Ureter (tissue), 1 donor: ENCODE results near the gene SAP25. TPM values are rescaled to one million over a fixed set of nuclear protein-coding genes. Genes with fewer than 3 reads are reported as not detected.
"Not testable (repeated sequence)": the region's sequence is repeated elsewhere in the genome, so short reads cannot be mapped to it uniquely, and the experiment has no call there.

Experiments used
- DNase-seq: peaks from one replicate; pipeline ENCODE4 v3.0.0-alpha.2; 2020; ENCODE audit warnings: low spot score
- total RNA-seq: library from RNA; stranded (reverse); gene quantifications from one replicate; pipeline ENCODE4 v1.2.4, GENCODE V29; 2023
- donor health status: DM: yes; HTN: yes; CAD: no.

The SAP25 gene
- total RNA-seq, 1 donor from 2014 or later, result 2.8 TPM

- not testable (repeated sequence) for DNase-seq
Measured at GRCh38 chr7:100535982-100536381, 37.7 kb downstream of the SAP25 start.

GRCh38 chr7:100532165-100533022 lies 41.3 kb downstream of the SAP25 start:
- DNase-seq, result no peak

- DNase-seq, result not testable (repeated sequence)
Measured at GRCh38 chr7:100528108-100528866, 45.4 kb downstream of the SAP25 start.

GRCh38 chr7:100523192-100523591 lies 50.5 kb downstream of the SAP25 start:
- DNase-seq, result not testable (repeated sequence)

Other genes with a start within 250 kb of the SAP25 start
- gene PILRB, start 215.8 kb downstream of the SAP25 start, total RNA-seq, result 94.1 TPM
- 21.6 TPM for gene PILRA, start 200.4 kb downstream of the SAP25 start, total RNA-seq
- gene ZCWPW1, start 145.2 kb downstream of the SAP25 start, total RNA-seq, result 4.3 TPM
- 33.7 TPM for gene MEPCE, start 144.1 kb downstream of the SAP25 start, total RNA-seq
- 32.4 TPM for gene PPP1R35, start 137.4 kb downstream of the SAP25 start, total RNA-seq
- gene SPACDR, start 109.6 kb downstream of the SAP25 start, total RNA-seq, result not detected
- 42.9 TPM for gene TSC22D4, start 94.7 kb downstream of the SAP25 start, total RNA-seq
- gene NYAP1, start 90.0 kb downstream of the SAP25 start, total RNA-seq, result 0.68 TPM
- 28.0 TPM for gene AGFG2, start 34.7 kb downstream of the SAP25 start, total RNA-seq
- 52.4 TPM for gene LRCH4, start 12.2 kb upstream of the SAP25 start, total RNA-seq
- 0.29 TPM for gene FBXO24, start 12.4 kb upstream of the SAP25 start, total RNA-seq
- gene PCOLCE, start 28.5 kb upstream of the SAP25 start, total RNA-seq, result 76.4 TPM
- 18.0 TPM for gene MOSPD3, start 38.6 kb upstream of the SAP25 start, total RNA-seq
- gene TFR2, start 67.7 kb upstream of the SAP25 start, total RNA-seq, result 2.2 TPM
- gene ACTL6B, start 82.5 kb upstream of the SAP25 start, total RNA-seq, result not detected
- 225 TPM for gene GNB2, start 99.8 kb upstream of the SAP25 start, total RNA-seq
- 44.9 TPM for gene GIGYF1, start 120.3 kb upstream of the SAP25 start, total RNA-seq
- 28.0 TPM for gene POP7, start 132.2 kb upstream of the SAP25 start, total RNA-seq
- 0.68 TPM for gene EPO, start 146.6 kb upstream of the SAP25 start, total RNA-seq
- not detected for gene ZAN, start 159.7 kb upstream of the SAP25 start, total RNA-seq